ENCODE results near the gene NFX1. TPM values are rescaled to one million over a fixed set of nuclear protein-coding genes. Genes with fewer than 3 reads are reported as not detected.

The NFX1 gene
- total and polyA plus RNA-seq, 4 donors: 13.7 to 27.9 (median 14.6) TPM

DNA sequence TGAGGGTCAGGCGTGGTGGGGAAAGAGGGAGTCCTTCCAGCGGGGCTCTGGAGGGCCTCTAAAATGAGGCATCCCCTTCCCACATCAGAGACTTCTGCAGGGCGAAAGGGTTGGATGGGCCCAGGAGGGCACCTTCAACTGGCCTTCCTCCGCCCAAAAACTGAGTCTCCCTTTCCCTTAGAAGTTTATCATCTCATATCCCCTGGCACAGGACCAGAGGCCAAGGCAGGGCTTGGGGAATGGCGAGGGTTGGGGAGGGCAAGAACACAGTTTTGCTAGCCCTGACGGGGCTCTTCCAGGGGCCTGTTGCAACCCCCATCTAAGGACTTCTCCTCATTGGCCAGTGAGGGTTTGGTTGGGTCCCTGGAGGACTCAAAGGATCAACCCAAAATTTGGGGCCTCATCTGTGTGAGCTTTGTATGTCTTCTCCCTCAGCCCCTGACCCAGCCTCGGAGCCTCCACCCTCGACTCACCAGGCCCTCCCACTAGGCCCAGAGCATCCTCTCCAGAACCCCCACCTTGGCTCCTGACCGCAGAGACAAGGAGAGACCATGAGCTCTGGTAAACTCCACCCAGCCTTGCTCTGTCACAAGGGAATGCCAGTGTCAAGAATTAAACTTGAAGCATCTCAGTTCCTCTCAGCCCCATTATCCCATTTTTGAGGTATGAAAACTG lies 87.9 kb downstream of the NFX1 start:
- no peak for TF ChIP-seq EGR1 (IDR thresholded peaks at IDR 0.05; ENCODE audit: low read depth in 2 of 2)
- no peak for TF ChIP-seq SP1 (IDR thresholded peaks at IDR 0.05)
- TF ChIP-seq FOXA2 (IDR thresholded peaks at IDR 0.05): no peak
- TF ChIP-seq HNF4G (IDR thresholded peaks at IDR 0.05): no peak
- no peak for TF ChIP-seq FOXA1 (IDR thresholded peaks at IDR 0.05)
- TF ChIP-seq GABPA (IDR thresholded peaks at IDR 0.05 in 1 of 2, conservative IDR thresholded peaks at IDR 0.05 in 1 of 2): no peak
- no peak for TF ChIP-seq HNF4A (conservative IDR thresholded peaks at IDR 0.05)
- TF ChIP-seq REST (IDR thresholded peaks at IDR 0.05): no peak
- TF ChIP-seq ATF3 (IDR thresholded peaks at IDR 0.05): no peak
- no peak for TF ChIP-seq NR2F2 (IDR thresholded peaks at IDR 0.05)
- no peak overlapping the region for H3K27ac ChIP-seq (ENCODE audit: low read depth in 1 of 2, low read length in 2 of 2)
- 82% methylated on average over 9 of the region's 9 CpGs for WGBS

DNA sequence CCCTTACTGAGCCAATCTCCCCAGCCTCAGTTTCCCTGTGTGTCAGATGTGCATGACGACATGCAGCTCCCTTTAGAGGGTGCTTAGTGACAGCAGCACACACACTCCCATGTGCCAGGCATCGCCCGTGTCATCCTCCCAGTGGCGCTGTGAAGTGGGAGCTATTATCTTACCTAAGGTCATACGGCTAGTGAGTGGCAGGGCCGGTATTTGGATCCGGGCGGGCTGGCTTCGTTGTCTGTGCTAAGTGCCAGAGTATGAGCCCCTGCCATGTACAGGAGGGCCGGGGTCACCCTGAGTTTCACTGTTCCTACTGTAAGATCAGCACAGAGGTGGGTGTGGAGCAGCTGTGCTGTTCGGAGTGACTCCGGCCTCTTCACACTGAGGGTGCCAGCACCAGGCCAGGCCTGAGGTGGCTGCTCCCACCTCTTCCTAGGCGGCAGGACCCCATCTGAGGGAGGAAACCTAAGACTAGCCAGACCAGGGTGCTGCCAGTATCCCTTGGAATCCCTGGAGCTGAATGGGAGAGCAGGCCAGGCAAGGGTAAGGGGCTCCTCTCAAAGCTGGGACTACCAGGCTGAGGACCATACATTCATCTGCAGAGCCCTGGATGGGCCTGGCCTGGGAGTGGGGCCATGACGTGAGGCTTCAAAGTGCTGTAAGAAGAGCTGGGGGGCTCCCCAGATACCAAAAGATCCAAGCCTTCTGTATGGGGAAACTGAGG lies 89.5 kb downstream of the NFX1 start:
- H3K4me1 ChIP-seq (ENCODE audit: control insufficient read depth in 4 of 4, insufficient read depth in 4 of 4, low read length in 3 of 4): no peaks in the 10 kb centered on the region
- no peak for DNase-seq (ENCODE audit: low spot score)
- no peak overlapping the region for H3K27ac ChIP-seq (ENCODE audit: low read depth in 1 of 2, low read length in 2 of 2)
- WGBS: 89% methylated on average over 14 of the region's 14 CpGs
- no peak overlapping the region for H3K9ac ChIP-seq (ENCODE audit: low read depth in 1 of 2, low read length in 2 of 2)
- H3K36me3 ChIP-seq (ENCODE audit: control insufficient read depth in 4 of 4, insufficient read depth in 3 of 4, low read depth in 1 of 4, low read length in 3 of 4): peaks cover 0 to under 1% (median 0%) of the 10 kb centered on the region in 4 donors
- H3K4me3 ChIP-seq (ENCODE audit: low read depth in 1 of 3, low read length in 3 of 3): no peak overlapping the region
- no peaks in the 10 kb centered on the region for H3K27me3 ChIP-seq (ENCODE audit: control insufficient read depth in 4 of 4, insufficient read depth in 4 of 4, low read length in 3 of 4)
- TF ChIP-seq CTCF (IDR thresholded peaks at IDR 0.05; ENCODE audit: low read depth, low read length, missing input control) (no peak), YY1 (IDR thresholded peaks at IDR 0.05) (no peak)
- H3K9me3 ChIP-seq (ENCODE audit: control insufficient read depth in 4 of 4, low read length in 3 of 4): no peaks in the 10 kb centered on the region

More for the DNA sequence above, 87.9 kb downstream of the NFX1 start:
- no peak for DNase-seq (ENCODE audit: low spot score)
- no peak overlapping the region for H3K9ac ChIP-seq (ENCODE audit: low read depth in 1 of 2, low read length in 2 of 2)
- H3K9me3 ChIP-seq (ENCODE audit: control insufficient read depth in 4 of 4, low read length in 3 of 4): no peaks in the 10 kb centered on the region
- no peaks in the 10 kb centered on the region for H3K4me1 ChIP-seq (ENCODE audit: control insufficient read depth in 4 of 4, insufficient read depth in 4 of 4, low read length in 3 of 4)
- H3K27me3 ChIP-seq (ENCODE audit: control insufficient read depth in 4 of 4, insufficient read depth in 4 of 4, low read length in 3 of 4): no peaks in the 10 kb centered on the region
- H3K4me3 ChIP-seq (ENCODE audit: low read depth in 1 of 3, low read length in 3 of 3): no peak overlapping the region
- H3K36me3 ChIP-seq (ENCODE audit: control insufficient read depth in 4 of 4, insufficient read depth in 3 of 4, low read depth in 1 of 4, low read length in 3 of 4): peaks cover 0 to 4% (median 0%) of the 10 kb centered on the region in 4 donors

All from liver (tissue), 9 donors.